GM12872 (cell line): Measurements from ENCODE around the gene CLDND2.

ENCODE experiments used
- CTCF ChIP-seq: IDR thresholded peaks from 3 replicates; pipeline ENCODE4 v1.5.1; 2011; ENCODE audit warnings: low read depth, mild to moderate bottlenecking, low read length, moderate library complexity; ENCODE audit not compliant: insufficient read depth

Gene CLDND2

GRCh38 chr19:51402117-51402516, 33.3 kb upstream of the CLDND2 start:
- TF ChIP-seq CTCF, result no peak

- TF ChIP-seq CTCF, result no peak
These were observed 30.4 kb upstream of the CLDND2 start for GRCh38 chr19:51399231-51399630.

- TF ChIP-seq CTCF, result peak; percentile 70
These were observed 29.4 kb upstream of the CLDND2 start for GRCh38 chr19:51398096-51398704.

GRCh38 chr19:51396175-51396574, 27.4 kb upstream of the CLDND2 start:
- TF ChIP-seq CTCF, result no peak

- TF ChIP-seq CTCF, result no peak
These were observed 25.4 kb upstream of the CLDND2 start for GRCh38 chr19:51394050-51394836.

GRCh38 chr19:51392701-51393100, 23.9 kb upstream of the CLDND2 start:
- TF ChIP-seq CTCF, result no peak

- TF ChIP-seq CTCF, result no peak
These were observed 22.3 kb upstream of the CLDND2 start for GRCh38 chr19:51391073-51391611.
